Measurements from ENCODE around the gene TNC.

The TNC gene

DNA sequence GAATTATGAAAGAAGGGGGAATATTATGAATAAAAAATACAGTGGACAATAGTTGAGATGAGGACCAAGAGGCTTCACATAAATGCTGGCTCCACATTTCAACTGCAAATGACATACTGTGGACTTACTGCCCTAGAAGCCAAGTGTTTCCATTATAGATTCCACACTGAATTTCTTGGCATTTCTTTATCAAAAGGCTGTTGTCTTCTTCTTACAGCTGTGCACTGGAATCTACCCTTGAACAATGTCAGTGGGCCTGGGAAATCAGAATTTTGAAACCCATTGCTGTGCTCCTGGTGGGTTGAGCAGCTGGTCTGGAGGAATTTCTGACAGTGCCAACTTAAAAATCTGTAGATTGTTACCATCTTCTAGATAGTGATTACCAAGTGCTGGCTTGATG lies 49.9 kb downstream of the TNC start:
- Histone ChIP-seq H3K27ac (ENCODE audit: poor library complexity, severe bottlenecking) (no peak overlapping the region), H3K36me3 (ENCODE audit: low read depth) (peaks cover 38% of the 10 kb centered on the region), H3K4me1 (ENCODE audit: insufficient read depth, poor library complexity, severe bottlenecking) (no peaks in the 10 kb centered on the region), H3K4me3 (ENCODE audit: severe bottlenecking) (no peak overlapping the region), H3K27me3 (ENCODE audit: insufficient read depth, poor library complexity, severe bottlenecking) (no peaks in the 10 kb centered on the region), H3K9me3 (ENCODE audit: severe bottlenecking) (no peaks in the 10 kb centered on the region)
- ATAC-seq (ENCODE audit: low read depth): no peak
- no peak for DNase-seq (ENCODE audit: low spot score)
- TF ChIP-seq, protein P1, sequence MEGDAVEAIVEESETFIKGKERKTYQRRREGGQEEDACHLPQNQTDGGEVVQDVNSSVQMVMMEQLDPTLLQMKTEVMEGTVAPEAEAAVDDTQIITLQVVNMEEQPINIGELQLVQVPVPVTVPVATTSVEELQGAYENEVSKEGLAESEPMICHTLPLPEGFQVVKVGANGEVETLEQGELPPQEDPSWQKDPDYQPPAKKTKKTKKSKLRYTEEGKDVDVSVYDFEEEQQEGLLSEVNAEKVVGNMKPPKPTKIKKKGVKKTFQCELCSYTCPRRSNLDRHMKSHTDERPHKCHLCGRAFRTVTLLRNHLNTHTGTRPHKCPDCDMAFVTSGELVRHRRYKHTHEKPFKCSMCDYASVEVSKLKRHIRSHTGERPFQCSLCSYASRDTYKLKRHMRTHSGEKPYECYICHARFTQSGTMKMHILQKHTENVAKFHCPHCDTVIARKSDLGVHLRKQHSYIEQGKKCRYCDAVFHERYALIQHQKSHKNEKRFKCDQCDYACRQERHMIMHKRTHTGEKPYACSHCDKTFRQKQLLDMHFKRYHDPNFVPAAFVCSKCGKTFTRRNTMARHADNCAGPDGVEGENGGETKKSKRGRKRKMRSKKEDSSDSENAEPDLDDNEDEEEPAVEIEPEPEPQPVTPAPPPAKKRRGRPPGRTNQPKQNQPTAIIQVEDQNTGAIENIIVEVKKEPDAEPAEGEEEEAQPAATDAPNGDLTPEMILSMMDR (IDR thresholded peaks at IDR 0.05; ENCODE audit: poor library complexity, severe bottlenecking): no peak

DNA sequence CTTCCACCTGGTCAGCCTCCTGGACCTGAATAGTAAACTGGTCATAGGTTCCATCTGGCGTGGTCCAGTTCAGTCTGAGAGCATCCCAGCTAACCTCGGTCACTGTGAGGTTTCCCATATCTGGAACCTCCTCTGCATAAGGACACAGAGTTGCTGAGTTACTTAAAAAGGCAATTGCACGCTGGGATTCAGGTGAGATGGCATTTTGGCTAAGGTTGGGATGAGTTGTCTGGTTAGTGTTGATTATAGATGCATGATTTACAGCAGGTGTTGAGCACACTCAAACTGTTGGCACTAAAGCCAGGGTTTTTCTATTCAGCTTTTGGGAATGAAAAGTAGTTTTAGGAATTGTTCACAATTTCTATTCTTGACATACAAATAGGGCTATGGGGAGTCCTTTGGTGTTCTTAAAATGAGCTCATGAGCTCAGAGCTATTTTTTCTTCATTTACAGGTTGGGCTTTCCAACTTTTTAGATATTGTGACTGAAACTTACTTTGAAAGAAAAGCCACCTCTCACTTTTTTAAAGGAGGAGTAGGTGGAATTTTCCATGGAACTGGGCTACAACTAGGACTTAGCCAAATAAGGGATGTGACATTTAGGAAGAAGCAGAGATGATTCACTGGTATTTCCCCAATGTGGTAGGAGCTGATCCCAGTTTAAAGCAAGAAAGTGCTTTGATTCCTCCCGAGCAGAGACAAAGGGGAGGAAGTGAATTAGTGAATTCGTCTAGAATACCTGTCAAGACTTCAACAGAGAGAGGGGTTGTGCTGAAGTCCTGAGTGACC lies 54.7 kb downstream of the TNC start:
- peaks cover 20% of the 10 kb centered on the region for H3K36me3 ChIP-seq (ENCODE audit: low read depth)
- no peak overlapping the region for H3K27ac ChIP-seq (ENCODE audit: poor library complexity, severe bottlenecking)
- DNase-seq (ENCODE audit: low spot score): no peak

DNA sequence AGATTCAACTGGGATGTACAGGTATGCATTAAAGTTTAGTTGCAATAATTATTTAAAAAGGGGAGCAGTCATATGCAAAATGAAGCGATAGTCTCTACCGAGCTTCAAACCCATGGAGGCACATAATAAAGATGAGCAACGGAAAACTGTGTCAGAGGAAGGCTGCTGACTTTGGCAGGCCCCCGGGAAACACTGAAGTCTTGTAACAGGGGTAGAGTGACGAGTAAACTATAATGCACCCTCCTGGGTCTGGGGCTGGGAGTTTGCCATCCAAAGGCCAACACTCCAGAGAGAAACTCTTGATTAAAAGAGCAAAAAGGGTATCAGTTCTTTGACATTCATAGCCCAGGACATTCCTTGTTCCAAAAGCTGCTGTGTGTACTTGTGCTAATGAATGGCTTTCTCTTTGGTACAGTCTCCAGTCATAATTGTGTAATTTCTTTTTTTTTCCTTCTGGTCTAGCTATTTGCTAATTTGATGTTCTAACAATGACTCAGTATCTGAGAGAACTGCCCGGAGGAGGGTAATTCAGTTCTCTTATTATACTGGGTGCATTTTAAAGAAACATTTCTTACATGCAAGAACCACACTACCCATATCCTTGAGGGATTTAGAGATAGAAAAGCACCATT lies 59.2 kb downstream of the TNC start:
- Histone ChIP-seq H3K4me1 (ENCODE audit: insufficient read depth, poor library complexity, severe bottlenecking) (peaks cover 17% of the 10 kb centered on the region), H3K27ac (ENCODE audit: poor library complexity, severe bottlenecking) (peak overlapping the region; percentile 30), H3K36me3 (ENCODE audit: low read depth) (peaks cover 26% of the 10 kb centered on the region), H3K27me3 (ENCODE audit: insufficient read depth, poor library complexity, severe bottlenecking) (no peaks in the 10 kb centered on the region), H3K9me3 (ENCODE audit: severe bottlenecking) (no peaks in the 10 kb centered on the region), H3K4me3 (ENCODE audit: severe bottlenecking) (no peak overlapping the region)
- TF ChIP-seq, protein P1 (IDR thresholded peaks at IDR 0.05; ENCODE audit: poor library complexity, severe bottlenecking): no peak
- ATAC-seq (ENCODE audit: low read depth) (peak; percentile 98), DNase-seq (ENCODE audit: low spot score) (no peak)

More for the DNA sequence above, 54.7 kb downstream of the TNC start:
- ATAC-seq (ENCODE audit: low read depth): no peak
- TF ChIP-seq, protein P1 (IDR thresholded peaks at IDR 0.05; ENCODE audit: poor library complexity, severe bottlenecking): no peak
- Histone ChIP-seq H3K9me3 (ENCODE audit: severe bottlenecking) (no peaks in the 10 kb centered on the region), H3K4me1 (ENCODE audit: insufficient read depth, poor library complexity, severe bottlenecking) (peaks cover 15% of the 10 kb centered on the region), H3K4me3 (ENCODE audit: severe bottlenecking) (no peak overlapping the region), H3K27me3 (ENCODE audit: insufficient read depth, poor library complexity, severe bottlenecking) (no peaks in the 10 kb centered on the region)

DNA sequence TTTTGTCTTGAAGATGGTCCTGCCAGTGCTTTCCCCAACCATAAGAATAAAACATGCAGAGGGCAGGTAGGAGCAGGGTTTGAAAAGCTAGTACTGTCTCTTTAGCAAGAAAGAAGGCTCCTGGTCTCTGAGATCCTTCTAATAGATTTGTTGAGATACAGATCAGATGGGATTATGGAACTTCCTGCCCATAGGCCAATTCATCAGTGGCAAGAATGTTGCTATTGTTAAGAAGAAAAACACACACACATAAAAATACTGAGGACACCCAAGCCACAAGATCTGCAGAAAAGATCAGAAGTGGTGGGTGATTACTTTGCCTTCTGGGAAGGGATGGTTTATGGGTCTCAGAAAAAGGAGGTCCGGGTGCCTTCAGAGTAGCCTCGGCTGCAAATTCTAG lies 59.8 kb downstream of the TNC start:
- DNase-seq (ENCODE audit: low spot score) (no peak), ATAC-seq (ENCODE audit: low read depth) (no peak)
- peaks cover 17% of the 10 kb centered on the region for H3K4me1 ChIP-seq (ENCODE audit: insufficient read depth, poor library complexity, severe bottlenecking)
- no peaks in the 10 kb centered on the region for H3K27me3 ChIP-seq (ENCODE audit: insufficient read depth, poor library complexity, severe bottlenecking)
- peaks cover 26% of the 10 kb centered on the region for H3K36me3 ChIP-seq (ENCODE audit: low read depth)
- no peak overlapping the region for H3K4me3 ChIP-seq (ENCODE audit: severe bottlenecking)
- H3K9me3 ChIP-seq (ENCODE audit: severe bottlenecking): no peaks in the 10 kb centered on the region
- TF ChIP-seq, protein P1 (IDR thresholded peaks at IDR 0.05; ENCODE audit: poor library complexity, severe bottlenecking): no peak
- peak overlapping the region; percentile 30 for H3K27ac ChIP-seq (ENCODE audit: poor library complexity, severe bottlenecking)

DNA sequence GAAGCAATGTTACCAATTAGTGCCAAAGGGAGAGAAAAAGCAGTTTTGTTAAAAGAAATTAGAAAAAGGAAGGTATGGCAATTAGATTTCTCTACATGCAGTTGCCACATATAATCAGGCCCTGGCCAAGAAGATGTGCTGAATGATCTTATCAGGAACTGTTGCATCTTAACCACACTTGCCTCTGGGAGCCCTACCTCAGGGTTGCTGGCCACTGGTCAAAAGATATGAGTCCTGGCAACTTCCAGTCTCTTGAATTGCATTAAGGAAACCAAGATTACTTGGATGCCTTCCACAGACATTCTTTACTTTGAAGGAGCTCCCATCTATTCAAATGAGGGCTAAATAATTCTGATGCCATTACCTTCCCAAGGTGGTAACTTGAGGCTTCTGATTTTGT lies 60.4 kb downstream of the TNC start:
- H3K27me3 ChIP-seq (ENCODE audit: insufficient read depth, poor library complexity, severe bottlenecking): no peaks in the 10 kb centered on the region
- H3K4me3 ChIP-seq (ENCODE audit: severe bottlenecking): no peak overlapping the region
- H3K27ac ChIP-seq (ENCODE audit: poor library complexity, severe bottlenecking): peak overlapping the region; percentile 30
- ATAC-seq (ENCODE audit: low read depth) (no peak), DNase-seq (ENCODE audit: low spot score) (no peak)
- peaks cover 17% of the 10 kb centered on the region for H3K4me1 ChIP-seq (ENCODE audit: insufficient read depth, poor library complexity, severe bottlenecking)
- TF ChIP-seq, protein P1 (IDR thresholded peaks at IDR 0.05; ENCODE audit: poor library complexity, severe bottlenecking): no peak
- H3K36me3 ChIP-seq (ENCODE audit: low read depth): peaks cover 27% of the 10 kb centered on the region
- no peaks in the 10 kb centered on the region for H3K9me3 ChIP-seq (ENCODE audit: severe bottlenecking)
